Psoas muscle (tissue), 8 donors: ENCODE measurements around the gene RPL41. TPM values are rescaled to one million over a fixed set of nuclear protein-coding genes. Genes with fewer than 3 reads are reported as not detected.
A peak's percentile ranks its signal among the peaks of the same experiment; 100 is the strongest.

Source experiments
- ATAC-seq, 4 donors: fragments of 200-7000 bp; cut with Tn5 transposase; one replicate each; pipeline ENCODE4 v1.9.1; 2020; ENCODE audit warnings: moderate library complexity in 3 of 4, mild to moderate bottlenecking in 2 of 4
- DNase-seq, 2 donors: peaks; one replicate each; pipeline ENCODE4 v3.0.0-alpha.2; 2020
- H3K27ac ChIP-seq: fragments of 200-600 bp; one replicate; pipeline ENCODE4 v1.8.0; 2022
- H3K27me3 ChIP-seq, 3 donors: fragments of 200-600 bp in 1 of 3; one replicate each; pipeline versions ENCODE4 v1.6.1 to v1.8.0; 2013 to 2022; ENCODE audit warnings: low read length in 2 of 3, mild to moderate bottlenecking in 2 of 3, moderate library complexity in 1 of 3; ENCODE audit not compliant: insufficient read depth in 3 of 3
- H3K36me3 ChIP-seq, 2 donors: fragments of 200-600 bp in 1 of 2; one replicate each; pipeline versions ENCODE4 v1.6.1 to v1.8.0; 2013 to 2022; ENCODE audit warnings: low read depth in 1 of 2, mild to moderate bottlenecking in 1 of 2, moderate library complexity in 1 of 2; ENCODE audit not compliant: insufficient read depth in 1 of 2
- H3K4me1 ChIP-seq: fragments of 200-600 bp; one replicate; pipeline ENCODE4 v1.8.0; 2022
- H3K4me3 ChIP-seq: fragments of 200-600 bp; one replicate; pipeline ENCODE4 v1.8.0; 2022; ENCODE audit warnings: mild to moderate bottlenecking
- H3K9me3 ChIP-seq: fragments of 200-600 bp; one replicate; pipeline ENCODE4 v1.8.0; 2022
- WGBS, 3 donors: extraction: QIAGEN DNeasy Blood & Tissue Kit; methylation state at CpG; one replicate each; pipeline versions ENCODE4 v1.1.6 to v1.1.7; 2013; 5-methylcytosine and 5-hydroxymethylcytosine counted together
- intact Hi-C, 2 donors: fragments of 100-400 bp; cut with DNase I; formaldehyde crosslinking; loops; one replicate each; pipeline versions ENCODE4 v1.11.0 to v1.14.2; 2022
- polyA plus RNA-seq, 3 donors: library from polyadenylated mRNA; stranded (reverse); fragments of 200-250 nt; gene quantifications; one replicate each; pipeline ENCODE4 v1.2.3, GENCODE V29; 2013
- total RNA-seq, 4 donors: library from RNA; stranded (reverse); fragmentation: NEBNext Ultra II Directional in 2 of 4; extraction: Animal tissue kit (Norgen Biotek cat#: 25700) in 2 of 4; gene quantifications; one replicate each; pipeline versions ENCODE4 v1.2.1 to v1.2.4, GENCODE V29; 2021 to 2023
- TF ChIP-seq, protein P1 (sequence below): fragments of 200-600 bp; IDR thresholded peaks from one replicate; pipeline ENCODE4 v1.8.0; 2022; ENCODE audit warnings: antibody characterized with exemption
- donor health status: healthy with polysubstance abuse.
- donor health status: DM: no; HTN: no; CAD: no; lungs with moderate emphysema.
- donor health status: Bipolar disorder and iron deficiency.
- donor health status: healthy.
- donor health status: DM: yes; HTN: yes; CAD: no.
- donor health status: DM: no; HTN: no; CAD: no.
- donor health status: DM: no; HTN: no; CAD: no.
- donor health status: DM: yes; HTN: yes; CAD: no.

RPL41 gene
- total and polyA plus RNA-seq, 7 donors = 2,052 to 4,096 (median 2,475) TPM

DNA sequence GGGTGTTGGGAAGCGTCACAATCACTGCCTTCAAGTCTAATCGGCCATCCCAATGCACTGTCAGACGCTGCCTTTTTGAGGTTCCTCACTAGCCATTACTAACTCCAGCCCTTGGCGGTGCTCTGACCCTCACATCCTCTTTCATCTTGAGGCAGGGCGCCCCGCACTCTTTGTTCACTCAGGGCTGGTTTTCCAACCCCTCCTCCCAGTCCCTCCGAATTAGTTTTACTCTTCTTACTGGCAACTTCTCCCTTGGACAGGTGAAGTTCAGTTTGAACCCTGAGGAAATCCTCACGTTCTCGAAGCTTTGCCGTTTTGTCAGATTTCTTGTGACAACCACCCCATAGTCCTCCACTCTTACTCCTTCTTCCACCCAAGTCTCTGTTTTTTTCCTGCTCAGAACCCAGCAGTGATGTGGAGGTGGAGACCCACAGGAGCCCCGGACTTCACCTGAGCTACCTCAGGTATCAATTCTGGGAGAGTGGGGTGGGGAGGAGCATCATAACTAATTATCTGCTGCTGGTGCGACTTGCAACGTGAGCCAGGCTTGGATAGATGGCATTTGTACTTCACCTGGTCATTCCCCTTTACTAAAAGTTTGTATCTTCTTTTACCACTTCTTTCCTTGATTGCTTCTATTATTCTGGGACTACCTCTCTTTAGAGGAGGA lies 2.4 kb downstream of the RPL41 start:
- Histone ChIP-seq H3K27me3 (no peaks in the 10 kb centered on the region), H3K4me3 (peak overlapping the region; percentile 81), H3K27ac (peak overlapping the region; percentile 95), H3K9me3 (no peaks in the 10 kb centered on the region), H3K4me1 (peaks cover 44% of the 10 kb centered on the region), H3K36me3 (peaks cover 3 to 32% of the 10 kb centered on the region in 2 donors)
- intact Hi-C loops = loop anchor here (1.0 to 5.0 kb wide), 2 partner anchors 103 to 105 kb away; partner anchors contain the start of genes NABP2 (in 2 of the 2) and RNF41 (in 1 of the 2)
- TF ChIP-seq, protein P1, sequence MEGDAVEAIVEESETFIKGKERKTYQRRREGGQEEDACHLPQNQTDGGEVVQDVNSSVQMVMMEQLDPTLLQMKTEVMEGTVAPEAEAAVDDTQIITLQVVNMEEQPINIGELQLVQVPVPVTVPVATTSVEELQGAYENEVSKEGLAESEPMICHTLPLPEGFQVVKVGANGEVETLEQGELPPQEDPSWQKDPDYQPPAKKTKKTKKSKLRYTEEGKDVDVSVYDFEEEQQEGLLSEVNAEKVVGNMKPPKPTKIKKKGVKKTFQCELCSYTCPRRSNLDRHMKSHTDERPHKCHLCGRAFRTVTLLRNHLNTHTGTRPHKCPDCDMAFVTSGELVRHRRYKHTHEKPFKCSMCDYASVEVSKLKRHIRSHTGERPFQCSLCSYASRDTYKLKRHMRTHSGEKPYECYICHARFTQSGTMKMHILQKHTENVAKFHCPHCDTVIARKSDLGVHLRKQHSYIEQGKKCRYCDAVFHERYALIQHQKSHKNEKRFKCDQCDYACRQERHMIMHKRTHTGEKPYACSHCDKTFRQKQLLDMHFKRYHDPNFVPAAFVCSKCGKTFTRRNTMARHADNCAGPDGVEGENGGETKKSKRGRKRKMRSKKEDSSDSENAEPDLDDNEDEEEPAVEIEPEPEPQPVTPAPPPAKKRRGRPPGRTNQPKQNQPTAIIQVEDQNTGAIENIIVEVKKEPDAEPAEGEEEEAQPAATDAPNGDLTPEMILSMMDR = no peak
- 8 to 12% (median 9%) methylated on average over 13 of the region's 13 CpGs for WGBS, 3 donors
- DNase-seq (peak in 1 of 2 donors; percentile 23), ATAC-seq (no peak)

DNA sequence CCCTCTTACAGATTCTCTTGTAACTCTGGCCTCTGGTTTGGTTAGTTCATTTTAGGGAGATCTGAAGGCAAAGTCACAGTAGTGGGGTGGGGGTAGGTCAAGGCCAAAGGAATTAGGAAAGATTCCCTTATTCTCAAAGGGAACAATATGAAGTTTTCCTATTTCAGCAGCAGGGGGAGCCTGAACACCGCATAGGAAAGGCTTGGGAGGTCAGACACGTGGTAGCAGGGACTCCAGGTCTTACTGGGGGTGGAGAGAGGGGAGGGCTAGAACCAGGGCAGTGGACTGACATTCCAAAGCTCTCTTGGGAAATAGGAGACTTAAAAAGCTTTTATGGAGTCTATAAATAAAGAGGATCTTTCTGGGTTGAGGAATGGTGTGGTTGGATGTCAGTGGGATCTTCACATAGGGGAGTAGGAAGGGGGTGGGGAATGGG lies 2.9 kb downstream of the RPL41 start:
- H3K4me1 ChIP-seq = peaks cover 44% of the 10 kb centered on the region
- intact Hi-C loops = loop anchor here (1.0 to 5.0 kb wide), 2 partner anchors 103 to 105 kb away; partner anchors contain the start of genes NABP2 (in 2 of the 2) and RNF41 (in 1 of the 2)
- H3K36me3 ChIP-seq = peaks cover 3 to 29% of the 10 kb centered on the region in 2 donors
- ATAC-seq = peak; percentile 65 to 72 (median 70)
- peak overlapping the region; percentile 95 for H3K27ac ChIP-seq
- H3K9me3 ChIP-seq = no peaks in the 10 kb centered on the region
- H3K4me3 ChIP-seq = peak overlapping the region; percentile 81
- 0 to 1% (median 0%) methylated on average over 2 of the region's 2 CpGs for WGBS, 3 donors
- H3K27me3 ChIP-seq = no peaks in the 10 kb centered on the region
- TF ChIP-seq, protein P1 = peak; percentile 78
- DNase-seq = peak; percentile 75 to 87

DNA sequence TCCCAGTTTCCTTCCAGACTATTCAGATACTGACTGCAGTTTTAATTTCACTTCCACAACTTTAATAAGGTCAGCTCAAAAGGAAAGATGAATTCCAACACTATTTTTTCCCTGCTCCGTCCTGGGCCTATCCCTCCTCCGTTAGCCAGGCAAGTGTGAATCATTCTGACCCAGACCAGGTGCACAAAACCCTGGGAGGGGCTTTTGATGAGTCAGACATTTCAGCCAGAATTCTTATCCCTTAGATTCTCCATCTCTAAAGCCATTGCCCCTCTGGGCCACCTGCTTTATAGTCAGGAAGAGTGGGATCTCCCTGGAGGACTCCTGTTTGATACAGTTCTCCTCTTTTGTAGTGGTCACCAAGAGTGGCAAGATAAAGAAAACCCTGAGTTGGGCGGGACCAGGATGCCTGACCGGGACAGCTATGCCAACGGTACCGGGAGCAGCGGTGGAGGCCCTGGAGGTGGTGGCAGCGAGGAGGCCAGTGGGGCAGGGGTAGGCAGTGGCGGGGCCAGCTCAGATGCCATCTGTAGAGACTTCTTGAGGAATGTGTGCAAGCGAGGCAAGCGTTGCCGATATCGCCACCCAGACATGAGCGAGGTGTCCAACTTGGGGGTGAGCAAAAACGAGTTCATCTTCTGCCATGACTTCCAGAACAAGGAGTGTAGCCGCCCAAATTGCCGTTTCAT lies 3.9 kb downstream of the RPL41 start:
- Histone ChIP-seq H3K4me3 (peak overlapping the region; percentile 81), H3K27ac (peak overlapping the region; percentile 95)
- intact Hi-C loops = loop anchor here (2.0 to 10.0 kb wide), 3 partner anchors 37 to 344 kb away; partner anchors contain the start of genes MYL6 (in 1 of the 2), SMARCC2 (in 1 of the 2) and SPRYD4 (in 1 of the 2)

DNA sequence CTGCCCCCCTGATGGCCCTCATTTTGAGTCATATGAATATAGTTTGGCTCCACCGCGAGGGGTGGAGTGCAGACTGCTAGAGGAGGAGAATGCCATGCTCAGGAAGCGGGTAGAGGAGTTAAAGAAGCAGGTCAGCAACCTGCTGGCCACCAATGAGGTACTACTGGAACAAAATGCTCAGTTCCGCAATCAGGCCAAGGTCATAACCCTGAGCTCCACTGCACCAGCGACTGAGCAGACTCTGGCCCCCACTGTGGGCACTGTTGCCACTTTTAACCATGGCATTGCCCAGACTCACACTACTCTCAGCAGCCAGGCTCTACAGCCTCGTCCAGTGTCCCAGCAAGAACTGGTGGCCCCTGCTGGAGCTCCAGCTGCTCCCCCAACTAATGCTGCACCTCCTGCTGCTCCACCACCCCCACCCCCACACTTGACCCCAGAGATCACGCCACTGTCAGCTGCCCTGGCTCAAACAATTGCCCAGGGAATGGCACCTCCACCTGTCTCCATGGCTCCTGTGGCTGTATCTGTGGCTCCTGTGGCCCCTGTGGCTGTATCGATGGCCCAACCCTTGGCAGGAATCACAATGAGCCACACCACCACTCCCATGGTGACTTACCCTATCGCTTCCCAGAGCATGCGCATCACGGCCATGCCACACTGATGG lies 4.9 kb downstream of the RPL41 start:
- ATAC-seq (no peak), DNase-seq (no peak)
- H3K4me1 ChIP-seq = peaks cover 41% of the 10 kb centered on the region
- no peaks in the 10 kb centered on the region for H3K27me3 ChIP-seq
- peaks cover 3 to 29% of the 10 kb centered on the region in 2 donors for H3K36me3 ChIP-seq
- TF ChIP-seq, protein P1 = no peak
- no peak overlapping the region for H3K4me3 ChIP-seq
- intact Hi-C loops = loop anchor here (2.0 to 10.0 kb wide), 3 partner anchors 36 to 343 kb away; partner anchors contain the start of genes MYL6 (in 1 of the 2), SMARCC2 (in 1 of the 2) and SPRYD4 (in 1 of the 2)
- 53 to 63% (median 56%) methylated on average over 11 of the region's 11 CpGs for WGBS, 3 donors
- no peaks in the 10 kb centered on the region for H3K9me3 ChIP-seq
- peak overlapping the region; percentile 95 for H3K27ac ChIP-seq

More for the DNA sequence above, 3.9 kb downstream of the RPL41 start:
- Histone ChIP-seq H3K27me3 (no peaks in the 10 kb centered on the region), H3K4me1 (peaks cover 42% of the 10 kb centered on the region), H3K36me3 (peaks cover 3 to 29% of the 10 kb centered on the region in 2 donors), H3K9me3 (no peaks in the 10 kb centered on the region)
- 71 to 76% (median 72%) methylated on average over 16 to 17 of the region's 17 CpGs for WGBS, 3 donors
- TF ChIP-seq, protein P1 = no peak
- peak in 1 of 2 donors; percentile 21 for DNase-seq
- ATAC-seq = no peak
